ENCODE results near the gene KIRREL2.

GRCh38 chr19:35883882-35884281 is 27.2 kb downstream of the KIRREL2 start:
- TF ChIP-seq POLR2A (IDR thresholded peaks at IDR 0.05): no peak
- no peak for TF ChIP-seq CTCF (IDR thresholded peaks at IDR 0.05)
- no peak for TF ChIP-seq POLR2AphosphoS5 (IDR thresholded peaks at IDR 0.05; ENCODE audit: insufficient read depth in 1 of 2, low read depth in 1 of 2)

Measured in vagina (tissue), 2 donors.